ENCODE results near the gene PLAA. TPM values are rescaled to one million over a fixed set of nuclear protein-coding genes. Genes with fewer than 3 reads are reported as not detected.

The PLAA gene
- total and polyA plus RNA-seq, 10 of the 15 experiments (the other 5 are each of a cell fraction or from before 2014, with no cell fraction given), result 5.6 to 42.4 (median 34.1) TPM

DNA sequence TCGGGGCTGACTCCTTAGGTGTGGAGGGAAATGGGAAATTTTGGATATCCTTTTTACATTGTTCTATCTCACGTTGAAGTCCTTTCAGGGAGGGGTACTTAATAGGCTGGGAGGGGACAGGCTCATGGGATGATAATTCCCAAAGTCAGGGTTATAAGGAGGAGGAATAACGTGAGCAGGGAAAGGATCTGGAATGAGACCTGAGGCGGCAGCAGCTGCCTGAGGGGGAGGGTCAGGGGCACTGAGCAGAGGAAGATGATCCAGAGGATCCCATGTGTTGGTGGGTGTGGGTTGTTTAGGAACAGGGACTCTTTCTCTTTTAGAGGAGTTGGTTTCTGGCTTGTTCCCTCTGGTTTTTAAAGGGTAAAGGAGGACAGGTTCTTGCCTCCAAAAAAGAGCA lies 27.9 kb upstream of the PLAA start:
- POLR2A ChIA-PET, result no interaction called here
- SMC1A ChIA-PET (ENCODE audit: uncharacterized antibody, unreplicated experiment), result interaction anchor here (1.7 kb wide), 1 partner anchor 20 kb away, joined by 4 read pairs; no protein-coding TSS in a partner anchor
- no peaks in the 10 kb centered on the region for H4K20me1 ChIP-seq (ENCODE audit: control insufficient read depth, insufficient read depth)
- in situ Hi-C loops (cut with MboI), result no loop called here
- H3K36me3 ChIP-seq (ENCODE audit: control insufficient read depth in 2 of 2, insufficient read depth in 2 of 2, low read length in 1 of 2), result no peaks in the 10 kb centered on the region
- intact Hi-C loops (cut with micrococcal nuclease; ENCODE audit: unreplicated experiment), result loop anchor here (10.0 kb wide), 2 partner anchors 110 to 230 kb away; no protein-coding TSS in a partner anchor
- H3K4me3 ChIP-seq, result no peak overlapping the region
- H3K79me2 ChIP-seq (ENCODE audit: control insufficient read depth, insufficient read depth, low read length), result no peaks in the 10 kb centered on the region
- no peak overlapping the region for H2AFZ ChIP-seq (ENCODE audit: control insufficient read depth, low read depth, low read length)
- no peaks in the 10 kb centered on the region for H3K4me1 ChIP-seq (ENCODE audit: control insufficient read depth, insufficient read depth, low read length)
- ATAC-seq, result no peak
- H3K4me2 ChIP-seq (ENCODE audit: control insufficient read depth, insufficient read depth), result no peak overlapping the region
- TF ChIP-seq BCLAF1 (IDR thresholded peaks at IDR 0.05) (no peak), BMI1 (IDR thresholded peaks at IDR 0.05; ENCODE audit: borderline replicate concordance) (no peak), ZNF207 (IDR thresholded peaks at IDR 0.05; ENCODE audit: borderline replicate concordance) (no peak), TBL1XR1 (IDR thresholded peaks at IDR 0.05; ENCODE audit: low read depth, low read length) (no peak), CHD4 (IDR thresholded peaks at IDR 0.05) (no peak), YBX1 (IDR thresholded peaks at IDR 0.05) (no peak), NR2F1 (conservative IDR thresholded peaks at IDR 0.05) (no peak), ZNF687 (IDR thresholded peaks at IDR 0.05) (no peak)
- TF ChIP-seq, protein P1, sequence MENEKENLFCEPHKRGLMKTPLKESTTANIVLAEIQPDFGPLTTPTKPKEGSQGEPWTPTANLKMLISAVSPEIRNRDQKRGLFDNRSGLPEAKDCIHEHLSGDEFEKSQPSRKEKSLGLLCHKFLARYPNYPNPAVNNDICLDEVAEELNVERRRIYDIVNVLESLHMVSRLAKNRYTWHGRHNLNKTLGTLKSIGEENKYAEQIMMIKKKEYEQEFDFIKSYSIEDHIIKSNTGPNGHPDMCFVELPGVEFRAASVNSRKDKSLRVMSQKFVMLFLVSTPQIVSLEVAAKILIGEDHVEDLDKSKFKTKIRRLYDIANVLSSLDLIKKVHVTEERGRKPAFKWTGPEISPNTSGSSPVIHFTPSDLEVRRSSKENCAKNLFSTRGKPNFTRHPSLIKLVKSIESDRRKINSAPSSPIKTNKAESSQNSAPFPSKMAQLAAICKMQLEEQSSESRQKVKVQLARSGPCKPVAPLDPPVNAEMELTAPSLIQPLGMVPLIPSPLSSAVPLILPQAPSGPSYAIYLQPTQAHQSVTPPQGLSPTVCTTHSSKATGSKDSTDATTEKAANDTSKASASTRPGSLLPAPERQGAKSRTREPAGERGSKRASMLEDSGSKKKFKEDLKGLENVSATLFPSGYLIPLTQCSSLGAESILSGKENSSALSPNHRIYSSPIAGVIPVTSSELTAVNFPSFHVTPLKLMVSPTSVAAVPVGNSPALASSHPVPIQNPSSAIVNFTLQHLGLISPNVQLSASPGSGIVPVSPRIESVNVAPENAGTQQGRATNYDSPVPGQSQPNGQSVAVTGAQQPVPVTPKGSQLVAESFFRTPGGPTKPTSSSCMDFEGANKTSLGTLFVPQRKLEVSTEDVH (IDR thresholded peaks at IDR 0.05; ENCODE audit: low read depth, partially characterized antibody), result no peak
- TF ChIP-seq, protein P2, sequence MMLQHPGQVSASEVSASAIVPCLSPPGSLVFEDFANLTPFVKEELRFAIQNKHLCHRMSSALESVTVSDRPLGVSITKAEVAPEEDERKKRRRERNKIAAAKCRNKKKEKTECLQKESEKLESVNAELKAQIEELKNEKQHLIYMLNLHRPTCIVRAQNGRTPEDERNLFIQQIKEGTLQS (IDR thresholded peaks at IDR 0.05; ENCODE audit: borderline replicate concordance, extremely low read depth, low read depth, low read length), result no peak
- no peaks in the 10 kb centered on the region for H3K9me3 ChIP-seq (replicated peaks; ENCODE audit: control insufficient read depth, insufficient read depth, low read length)
- H3K9ac ChIP-seq (ENCODE audit: control insufficient read depth, insufficient read depth, low read length), result no peak overlapping the region
- WGBS (ENCODE audit: insufficient coverage, insufficient replicate concordance, low lambda C conversion rate, missing lambda C conversion rate), result 46% methylated on average over 4 of the region's 4 CpGs
- no peak for DNase-seq (ENCODE audit: low read depth, low spot score)
- no peak overlapping the region for H3K27ac ChIP-seq (ENCODE audit: control insufficient read depth, insufficient read depth)
- RAD21 ChIA-PET (ENCODE audit: unreplicated experiment), result no interaction called here
- no TSS peak for BruUV-seq (replicated peaks)
- FAIRE-seq, result no peak
- no peaks in the 10 kb centered on the region for H3K27me3 ChIP-seq (replicated peaks in 1 of 2; ENCODE audit: control insufficient read depth in 2 of 2, insufficient read depth in 2 of 2, low read length in 1 of 2)
- CTCF ChIA-PET, result interaction anchor here (1.0 to 2.0 kb wide), 7 partner anchors 20 to 251 kb away, joined by 3 to 6 read pairs (median 4); no protein-coding TSS in a partner anchor
